Peyer's patch (tissue), 4 donors: Measurements from ENCODE around the gene DCC.

ENCODE experiments used
- POLR2A ChIP-seq, 2 donors: fragments of 450-650 bp; IDR thresholded peaks; one replicate each; pipeline ENCODE4 v1.5.1; 2017; ENCODE audit warnings: antibody characterized with exemption in 2 of 2, mild to moderate bottlenecking in 2 of 2, moderate library complexity in 2 of 2
- TF ChIP-seq, protein P1 (sequence below), 6 experiments: fragments of 450-650 bp in 4 of 6; fragments of 200-600 bp in 2 of 6; sonication (generic) in 1 of 6; IDR thresholded peaks; one replicate each; pipeline ENCODE4 v1.5.1; 2017 to 2019; ENCODE audit warnings: antibody characterized with exemption in 6 of 6, mild to moderate bottlenecking in 3 of 6, moderate library complexity in 1 of 6

DNA sequence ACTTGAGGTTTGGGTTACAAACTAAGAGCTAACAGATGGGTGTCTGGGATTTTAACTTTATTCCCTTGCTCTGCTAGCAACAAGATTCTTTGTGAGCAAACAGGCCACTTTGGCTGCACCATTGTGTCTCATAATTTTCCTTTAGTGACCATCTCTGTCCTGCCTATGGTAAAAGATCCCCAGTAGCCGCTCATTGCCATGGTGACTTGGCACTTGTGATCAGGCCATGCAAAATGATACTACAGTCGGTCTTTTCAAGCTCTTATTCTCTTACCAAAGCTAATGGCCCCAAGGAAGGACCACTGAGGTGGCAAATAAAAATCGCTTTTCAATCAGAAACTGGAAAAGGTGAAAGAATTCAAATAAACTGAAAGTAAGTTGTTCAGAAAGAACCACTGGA, 1047.6 kb downstream of the DCC start:
- TF ChIP-seq, protein P1, sequence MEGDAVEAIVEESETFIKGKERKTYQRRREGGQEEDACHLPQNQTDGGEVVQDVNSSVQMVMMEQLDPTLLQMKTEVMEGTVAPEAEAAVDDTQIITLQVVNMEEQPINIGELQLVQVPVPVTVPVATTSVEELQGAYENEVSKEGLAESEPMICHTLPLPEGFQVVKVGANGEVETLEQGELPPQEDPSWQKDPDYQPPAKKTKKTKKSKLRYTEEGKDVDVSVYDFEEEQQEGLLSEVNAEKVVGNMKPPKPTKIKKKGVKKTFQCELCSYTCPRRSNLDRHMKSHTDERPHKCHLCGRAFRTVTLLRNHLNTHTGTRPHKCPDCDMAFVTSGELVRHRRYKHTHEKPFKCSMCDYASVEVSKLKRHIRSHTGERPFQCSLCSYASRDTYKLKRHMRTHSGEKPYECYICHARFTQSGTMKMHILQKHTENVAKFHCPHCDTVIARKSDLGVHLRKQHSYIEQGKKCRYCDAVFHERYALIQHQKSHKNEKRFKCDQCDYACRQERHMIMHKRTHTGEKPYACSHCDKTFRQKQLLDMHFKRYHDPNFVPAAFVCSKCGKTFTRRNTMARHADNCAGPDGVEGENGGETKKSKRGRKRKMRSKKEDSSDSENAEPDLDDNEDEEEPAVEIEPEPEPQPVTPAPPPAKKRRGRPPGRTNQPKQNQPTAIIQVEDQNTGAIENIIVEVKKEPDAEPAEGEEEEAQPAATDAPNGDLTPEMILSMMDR (IDR thresholded peaks at IDR 0.05) = no peak
- no peak for TF ChIP-seq POLR2A (IDR thresholded peaks at IDR 0.05)
